HuH-7.5 (cell line): ENCODE measurements around the gene SEPTIN8.
A peak's percentile ranks its signal among the peaks of the same experiment; 100 is the strongest.

ENCODE experiments used
- DNase-seq: peaks from one replicate; pipeline ENCODE4 v3.0.0; 2011; ENCODE audit warnings: low spot score

Gene SEPTIN8

DNA sequence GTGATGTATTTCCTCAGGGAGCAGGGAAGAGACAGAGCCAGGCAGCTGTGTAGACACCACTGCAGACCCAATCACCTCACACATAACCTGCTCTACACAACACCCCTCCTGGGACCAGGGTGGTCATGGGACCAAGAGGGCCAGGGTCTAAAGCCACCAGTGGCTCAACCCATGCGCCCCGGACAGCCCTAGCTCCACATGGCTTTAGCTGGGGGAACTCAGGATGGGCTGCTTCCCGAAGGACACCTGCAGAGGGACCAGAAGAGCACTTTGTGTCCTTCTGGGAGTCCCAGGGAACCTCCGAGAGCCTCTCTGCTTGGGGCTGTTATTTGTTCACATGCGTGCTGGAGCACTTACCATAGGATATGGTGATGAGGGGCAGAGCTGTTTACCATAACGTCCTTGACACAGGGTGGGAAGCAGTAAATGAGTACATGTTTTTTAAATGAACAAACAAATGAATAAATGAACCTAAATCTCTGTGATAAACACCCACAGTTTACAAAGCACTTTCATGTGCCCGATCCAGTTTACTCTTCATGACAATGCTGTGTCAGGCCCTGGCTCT lies 12.3 kb downstream of the SEPTIN8 start:
- no peak for DNase-seq

- no peak for DNase-seq
Observed at GRCh38 chr5:132764051-132764450, 13.0 kb downstream of the SEPTIN8 start.

GRCh38 chr5:132763181-132764036 lies 13.6 kb downstream of the SEPTIN8 start:
- no peak for DNase-seq

DNA sequence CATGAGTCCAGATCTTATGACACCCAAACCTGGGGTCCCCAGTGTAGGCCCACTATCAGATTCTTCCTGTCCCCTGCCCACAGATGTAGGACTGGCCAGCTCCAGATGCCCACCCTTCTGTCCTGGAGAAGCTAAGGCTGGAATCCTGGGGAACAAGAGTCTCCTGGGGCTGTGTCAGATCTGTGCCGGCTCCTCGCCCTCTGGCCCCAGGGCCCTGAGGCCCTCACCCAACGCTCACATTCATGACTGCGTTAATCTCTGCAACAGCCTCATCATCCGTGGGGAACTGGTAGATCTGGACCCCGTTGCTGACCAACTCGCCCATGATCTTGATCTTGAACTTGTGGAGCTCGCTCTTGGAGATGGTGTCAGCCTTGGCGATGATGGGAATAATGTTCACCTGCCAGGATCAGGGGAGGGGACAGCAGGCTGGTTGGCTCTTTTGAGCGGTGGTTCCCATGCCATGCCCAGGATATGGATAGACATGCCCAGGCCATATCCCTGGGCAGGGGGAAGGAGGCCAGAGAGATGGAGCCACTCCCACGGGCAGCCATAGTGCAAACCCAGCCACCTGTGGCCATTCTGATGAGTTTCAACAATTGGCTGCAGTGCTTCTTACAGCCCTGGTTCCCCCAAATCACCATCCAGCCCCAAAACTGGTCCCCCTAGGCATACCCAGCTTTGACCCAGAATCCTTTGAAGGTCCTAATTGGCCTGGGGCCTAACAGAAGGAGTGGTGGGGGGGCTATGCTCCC lies 14.6 kb downstream of the SEPTIN8 start:
- no peak for DNase-seq

DNA sequence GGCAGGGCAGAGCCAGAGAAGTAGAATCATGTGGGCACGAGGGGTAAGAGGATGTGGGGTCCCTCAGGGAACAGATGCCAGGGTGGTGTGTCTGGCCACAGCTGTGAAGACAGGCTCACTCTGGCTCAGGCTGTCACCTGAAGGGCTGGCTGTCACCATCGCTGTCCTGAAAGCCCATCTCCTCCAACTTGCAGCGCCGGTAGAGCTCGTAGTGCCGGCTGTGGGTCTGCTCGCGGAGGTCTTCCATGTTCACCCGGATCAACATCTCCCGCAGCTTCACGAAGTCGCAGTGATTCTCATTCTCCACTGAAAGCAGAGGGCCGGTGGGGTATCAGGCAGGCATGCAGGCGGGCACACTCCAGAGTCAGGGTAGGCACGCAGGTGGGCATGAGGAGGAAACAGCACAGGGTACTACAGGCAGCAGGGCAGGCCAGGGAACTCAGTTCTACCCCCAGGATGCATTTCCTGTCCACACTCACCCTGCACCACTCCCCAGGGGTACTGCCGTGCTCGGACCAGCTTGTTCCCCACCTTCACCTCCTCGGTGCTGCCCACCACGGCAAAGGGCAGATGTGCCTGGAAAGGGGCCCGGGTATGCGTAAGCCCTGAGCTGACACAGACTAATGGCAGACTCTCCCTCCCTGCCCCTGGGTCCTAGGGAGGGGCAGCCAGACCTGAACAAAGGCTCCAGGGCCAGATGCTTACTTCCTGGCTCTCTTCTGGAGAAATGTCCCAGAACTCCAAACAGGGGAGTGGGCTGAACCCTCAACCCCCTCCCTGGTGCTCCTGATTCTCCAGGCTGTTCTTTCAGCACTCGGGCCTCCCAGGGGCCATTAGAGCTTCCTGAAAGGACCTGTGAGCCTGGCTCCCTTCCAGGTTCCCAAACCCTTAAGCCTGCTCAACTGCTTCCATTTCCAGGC lies 15.5 kb downstream of the SEPTIN8 start:
- DNase-seq: no peak

DNA sequence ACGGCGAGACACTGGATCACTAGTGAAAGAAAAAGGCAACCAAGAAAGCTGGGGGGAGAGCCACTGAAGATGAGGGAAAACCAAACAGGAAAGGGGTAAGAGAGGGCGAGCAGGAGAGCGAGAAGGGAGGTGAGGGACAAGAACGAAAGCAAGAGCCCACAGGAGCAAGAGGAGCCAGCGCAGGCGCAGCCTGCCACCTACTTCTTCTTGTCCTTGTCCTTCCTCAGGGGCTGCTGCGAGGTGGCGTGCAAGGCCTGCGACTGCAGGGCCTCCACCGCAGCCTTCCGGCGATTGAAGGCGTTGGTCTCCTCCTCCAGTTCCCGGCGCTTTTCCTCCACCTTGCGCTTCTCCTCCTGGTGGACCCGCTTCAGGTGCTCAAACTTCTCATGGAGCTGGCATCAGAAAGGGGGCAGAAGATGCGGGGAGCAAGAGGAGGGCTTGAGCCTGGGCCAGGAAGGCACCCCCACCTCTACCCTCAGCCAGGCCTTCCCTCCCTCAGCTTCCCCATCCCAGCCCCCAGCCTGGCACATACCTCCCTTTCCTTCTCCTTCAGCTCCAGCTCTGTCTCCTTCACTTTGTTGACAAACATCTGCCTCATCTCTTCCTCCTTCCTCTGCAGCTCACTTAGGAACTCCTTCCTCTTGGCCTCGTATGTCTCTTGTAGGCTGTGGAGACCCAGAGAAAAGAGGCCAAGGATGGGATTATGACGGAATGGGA lies 16.3 kb downstream of the SEPTIN8 start:
- DNase-seq: no peak

GRCh38 chr5:132760049-132760420 lies 17.0 kb downstream of the SEPTIN8 start:
- DNase-seq: no peak

DNA sequence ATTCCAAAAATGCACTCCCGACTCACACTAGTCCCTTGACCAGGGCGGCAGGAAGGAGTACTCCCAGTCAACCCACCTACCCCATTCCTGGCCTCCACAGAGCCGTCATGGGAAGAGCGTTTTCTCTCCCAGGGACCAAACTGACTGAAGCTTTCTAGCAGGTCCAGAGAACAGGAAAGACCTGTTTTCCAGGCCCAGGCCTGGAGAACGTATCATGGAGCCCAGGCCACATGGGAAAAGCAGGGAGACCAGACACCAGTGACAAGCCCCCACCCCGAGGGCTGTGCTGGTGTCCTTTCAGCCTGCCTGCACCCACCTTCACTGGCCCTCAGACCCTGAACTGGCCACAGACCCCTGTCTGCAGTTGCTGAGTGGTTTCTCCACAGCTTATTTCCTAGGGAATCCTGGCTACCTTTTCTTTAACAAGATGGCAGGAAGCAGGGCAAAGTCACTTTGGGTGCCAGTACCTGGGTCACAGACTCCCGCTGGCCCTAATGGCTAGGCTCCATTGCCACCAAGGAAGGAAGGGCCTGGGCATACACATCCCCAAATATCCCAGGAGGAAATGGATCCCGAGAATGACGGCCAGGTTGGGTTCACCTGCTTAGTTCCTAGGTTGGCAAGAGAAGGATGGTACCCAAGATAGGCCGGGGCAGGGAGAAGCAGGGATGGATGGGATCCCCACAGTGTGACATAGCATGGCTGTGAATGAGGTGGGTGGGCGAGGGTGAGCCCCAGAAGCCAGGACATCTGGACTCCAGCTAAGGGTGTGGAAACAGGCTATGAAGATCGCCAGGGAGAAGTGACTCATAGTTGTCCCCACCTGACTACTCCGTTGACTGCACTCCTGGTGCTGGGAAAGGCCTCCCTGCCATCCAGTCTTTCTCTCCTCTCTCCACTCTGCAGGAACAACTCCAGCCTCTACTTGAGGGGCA lies 17.7 kb downstream of the SEPTIN8 start:
- no peak for DNase-seq

GRCh38 chr5:132758451-132758850 lies 18.6 kb downstream of the SEPTIN8 start:
- no peak for DNase-seq

- DNase-seq: no peak
Observed at GRCh38 chr5:132756542-132756941, 20.5 kb downstream of the SEPTIN8 start.

GRCh38 chr5:132754947-132755346 lies 22.1 kb downstream of the SEPTIN8 start:
- DNase-seq: no peak

DNA sequence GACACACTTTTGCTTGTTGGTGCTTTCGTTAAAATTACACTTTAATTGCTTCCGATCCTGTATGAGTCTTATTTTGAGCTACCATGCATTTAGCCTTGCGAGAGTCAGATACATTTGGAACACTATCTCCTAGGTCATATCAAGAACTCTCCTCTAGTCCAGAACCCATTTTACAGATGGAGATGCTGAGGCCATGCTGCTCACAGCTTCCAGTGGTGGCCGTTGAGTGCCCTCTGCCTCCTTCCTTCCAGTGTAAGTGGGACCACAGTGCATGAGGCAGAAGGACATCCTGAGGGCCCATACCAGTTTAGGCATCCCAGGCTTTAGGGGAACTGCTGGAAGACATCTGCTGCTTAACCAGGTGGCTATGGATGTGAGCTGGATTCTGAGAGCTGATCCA lies 22.9 kb downstream of the SEPTIN8 start:
- DNase-seq: no peak

- peak; percentile 46 for DNase-seq
Observed at GRCh38 chr5:132753135-132753987, 23.7 kb downstream of the SEPTIN8 start.

- DNase-seq: no peak
Observed at GRCh38 chr5:132752581-132753125, 24.4 kb downstream of the SEPTIN8 start.

GRCh38 chr5:132751971-132752580 lies 25.0 kb downstream of the SEPTIN8 start:
- no peak for DNase-seq

DNA sequence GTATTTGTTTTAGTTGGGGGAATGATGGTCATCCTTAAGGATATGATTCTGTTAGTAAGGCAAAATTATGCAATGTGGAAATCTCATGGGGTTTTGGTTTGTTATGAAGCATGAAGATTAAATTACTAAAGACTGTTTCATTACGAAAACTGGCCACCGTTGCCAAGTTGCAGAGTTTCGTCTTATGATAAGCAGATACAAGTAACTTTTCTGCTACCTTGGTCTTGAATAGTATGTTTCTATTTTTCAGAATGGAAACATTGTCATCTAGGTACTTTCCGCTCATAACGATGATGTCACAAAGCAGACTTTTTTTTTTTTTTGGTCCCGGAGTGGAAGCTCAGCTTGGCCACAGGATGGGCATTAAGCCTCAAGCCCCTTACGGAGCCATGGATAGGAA lies 25.6 kb downstream of the SEPTIN8 start:
- DNase-seq: no peak

DNA sequence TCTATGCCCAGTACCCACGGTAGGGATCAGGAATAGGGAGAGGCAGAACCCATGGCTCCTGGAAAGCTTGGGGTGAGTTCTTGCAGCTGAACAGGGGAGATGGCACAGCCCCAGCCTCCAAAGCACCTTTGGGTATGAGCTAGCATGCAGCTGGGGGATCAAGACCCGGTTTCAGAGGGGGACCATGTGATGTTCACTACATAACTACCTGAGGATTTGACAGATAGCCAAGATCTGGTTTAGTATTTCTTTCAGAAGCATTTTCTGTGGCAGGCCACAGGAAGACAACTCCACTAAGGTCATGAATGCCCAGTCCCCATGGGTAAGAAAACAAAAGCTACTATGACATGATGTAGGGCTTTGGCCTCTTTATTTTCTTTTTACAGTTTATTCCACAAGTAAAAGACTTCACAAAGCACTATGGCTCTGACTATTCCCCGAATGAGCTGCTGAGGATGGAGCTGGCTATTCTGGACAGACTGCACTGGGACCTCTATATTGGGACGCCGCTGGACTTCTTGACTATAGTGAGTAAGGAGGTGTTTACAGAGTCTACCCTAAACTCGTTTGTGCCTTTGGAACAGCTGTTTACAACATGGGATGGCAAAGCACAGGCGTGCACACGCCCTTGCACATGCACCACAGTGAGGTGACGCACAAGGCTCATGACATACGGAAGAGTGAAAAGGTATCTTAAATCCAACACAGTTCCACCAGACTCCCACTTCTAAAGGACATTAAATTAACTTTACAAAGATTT lies 26.4 kb downstream of the SEPTIN8 start:
- DNase-seq: no peak

DNA sequence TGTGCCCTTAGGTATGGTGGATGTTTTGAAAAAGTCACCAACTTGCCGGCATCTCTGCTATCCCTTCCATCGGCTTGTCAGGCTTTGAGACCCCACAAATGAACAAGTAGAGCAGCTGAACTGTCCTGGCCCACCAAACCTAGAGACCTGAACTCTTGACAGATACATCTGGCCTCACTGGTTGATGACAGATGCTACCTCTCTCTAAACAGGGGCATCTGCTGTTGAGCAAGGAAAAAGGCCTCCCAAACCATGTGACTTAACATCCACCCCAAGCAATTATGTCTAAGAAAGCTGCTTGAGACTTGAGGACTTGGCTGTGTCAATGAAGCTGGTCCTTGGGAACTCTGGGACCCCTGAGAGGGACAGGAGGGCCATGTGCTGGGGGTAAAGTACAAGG lies 27.5 kb downstream of the SEPTIN8 start:
- DNase-seq: no peak
